BJ (cell line): ENCODE results near the gene VASN. TPM values are rescaled to one million over a fixed set of nuclear protein-coding genes. Genes with fewer than 3 reads are reported as not detected.
"Not testable (repeated sequence)": the region's sequence is repeated elsewhere in the genome, so short reads cannot be mapped to it uniquely, and the experiment has no call there.

ENCODE experiments used
- CTCF ChIA-PET: fragments of 350-600 bp; formaldehyde crosslinking; extraction: SDS; loops from one replicate; lab custom pipeline; 2021; ENCODE audit warnings: antibody characterized with exemption, inconsistent platforms; lab: Yijun Ruan, JAX
- POLR2A ChIA-PET: fragments of 300-600 bp; sonication (Branson Sonifier 250); formaldehyde crosslinking; extraction: SDS; loops from one replicate; lab custom pipeline; 2021; ENCODE audit warnings: antibody characterized with exemption; lab: Charles Lee
- DNase-seq: peaks from one replicate; pipeline ENCODE4 v3.0.0-alpha.2; 2011; ENCODE audit warnings: low read depth
- H3K27me3 ChIP-seq: 2 replicates; pipeline ENCODE4 v1.6.0; 2011; ENCODE audit warnings: low read length; ENCODE audit not compliant: control insufficient read depth, insufficient read depth
- H3K36me3 ChIP-seq: 2 replicates; pipeline ENCODE4 v1.5.1; 2011; ENCODE audit warnings: low read length; ENCODE audit not compliant: control insufficient read depth, insufficient read depth
- H3K4me3 ChIP-seq: 2 replicates; pipeline ENCODE4 v1.5.1; 2011; ENCODE audit warnings: low read depth, mild to moderate bottlenecking, control low read depth, low read length
- CTCF ChIP-seq: IDR thresholded peaks from 2 replicates; pipeline ENCODE4 v1.5.1; 2011; ENCODE audit warnings: low read depth, mild to moderate bottlenecking, control low read depth, inconsistent platforms, low read length, moderate library complexity; ENCODE audit not compliant: insufficient read depth
- polyA plus RNA-seq: library from polyadenylated mRNA; depleted of rRNA; stranded (reverse); fragments of >200 nt; gene quantifications from 2 replicates; pipeline ENCODE4 v1.2.3, GENCODE V29; 2011

Gene VASN
- polyA plus RNA-seq, 1 experiment: 71.6 TPM

DNA sequence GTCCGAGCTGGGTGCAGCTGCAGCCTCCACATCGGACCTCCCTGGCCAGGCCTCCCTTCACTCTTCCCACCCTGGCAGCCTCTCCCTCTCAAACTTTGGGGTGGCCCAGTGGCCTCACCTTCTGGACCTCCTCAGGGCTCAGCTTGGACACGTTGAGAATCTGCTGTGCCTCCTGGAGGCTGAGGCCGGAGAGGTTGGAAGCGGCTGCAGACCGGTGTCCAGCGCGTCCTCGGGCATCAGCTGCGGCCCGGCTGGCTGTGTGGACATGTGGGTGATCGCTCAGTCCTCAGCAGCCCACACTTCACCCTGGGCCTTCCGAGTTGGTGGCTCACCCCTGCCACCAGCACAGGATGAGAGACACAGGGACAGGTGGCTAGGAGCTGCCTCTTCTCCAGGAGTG is 30.4 kb upstream of the VASN start:
- POLR2A ChIA-PET: no interaction called here
- Histone ChIP-seq H3K27me3 (no peaks in the 10 kb centered on the region), H3K4me3 (no peak overlapping the region), H3K36me3 (peaks cover 24% of the 10 kb centered on the region)
- CTCF ChIA-PET: interaction anchor here (0.9 to 6.8 kb wide), 9 partner anchors 9 to 69 kb away, joined by 3 to 51 read pairs (median 4); partner anchors contain the start of genes PAM16 and TFAP4
- TF ChIP-seq CTCF: no peak
- DNase-seq: no peak

GRCh38 chr16:4342866-4343744 is 28.5 kb upstream of the VASN start:
- Histone ChIP-seq H3K27me3 (no peaks in the 10 kb centered on the region), H3K4me3 (no peak overlapping the region), H3K36me3 (peaks cover 12% of the 10 kb centered on the region)
- no peak for TF ChIP-seq CTCF
- CTCF ChIA-PET: interaction anchor here (0.9 to 6.8 kb wide), 3 partner anchors 12 to 61 kb away, joined by 7 to 51 read pairs (median 39); no protein-coding TSS in a partner anchor
- no peak for DNase-seq
- POLR2A ChIA-PET: no interaction called here

DNA sequence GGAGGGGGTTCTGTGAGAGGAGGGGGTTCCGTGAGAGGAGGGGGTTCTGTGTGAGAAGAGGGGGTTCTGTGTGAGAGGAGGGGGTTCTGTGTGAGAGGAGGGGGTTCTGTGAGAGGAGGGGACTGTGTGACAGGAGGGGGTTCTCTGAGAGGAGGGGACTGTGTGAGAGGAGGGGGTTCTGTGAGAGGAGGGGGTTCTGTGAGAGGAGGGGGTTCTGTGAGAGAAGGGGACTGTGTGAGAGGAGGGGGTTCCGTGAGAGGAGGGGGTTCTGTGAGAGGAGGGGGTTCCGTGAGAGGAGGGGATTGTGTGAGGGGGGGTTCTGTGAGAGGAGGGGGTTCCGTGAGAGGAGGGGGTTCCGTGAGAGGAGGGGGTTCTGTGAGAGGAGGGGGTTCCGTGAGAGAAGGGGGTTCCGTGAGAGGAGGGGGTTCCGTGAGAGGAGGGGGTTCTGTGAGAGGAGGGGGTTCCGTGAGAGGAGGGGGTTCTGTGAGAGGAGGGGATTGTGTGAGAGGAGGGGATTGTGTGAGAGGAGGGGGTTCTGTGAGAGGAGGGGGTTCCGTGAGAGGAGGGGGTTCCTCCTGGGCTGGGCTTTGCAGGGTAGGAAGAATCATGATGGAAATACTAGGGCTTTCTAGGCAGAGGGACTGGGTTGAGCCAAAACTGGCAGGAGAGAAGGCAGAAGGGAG is 27.2 kb upstream of the VASN start:
- H3K4me3 ChIP-seq, H3K36me3 ChIP-seq, DNase-seq, H3K27me3 ChIP-seq, POLR2A ChIA-PET: not testable (repeated sequence)
- CTCF ChIA-PET: interaction anchor here (2.4 to 6.8 kb wide), 2 partner anchors 13 to 15 kb away, joined by 6 to 51 read pairs; no protein-coding TSS in a partner anchor

GRCh38 chr16:4344983-4345835 is 26.4 kb upstream of the VASN start:
- ChIA-PET POLR2A (no interaction called here), CTCF (interaction anchor here (2.4 to 2.5 kb wide), 2 partner anchors 16 to 58 kb away, joined by 6 to 10 read pairs; no protein-coding TSS in a partner anchor)
- Histone ChIP-seq H3K36me3 (peaks cover 6% of the 10 kb centered on the region), H3K4me3 (no peak overlapping the region), H3K27me3 (no peaks in the 10 kb centered on the region)
- DNase-seq: no peak
- no peak for TF ChIP-seq CTCF
